Mesenchymal stem cell (in vitro differentiated cells and primary cell): ENCODE measurements around the gene ADARB2.

ENCODE experiments used
- DNase-seq: peaks from one replicate; pipeline ENCODE4 v3.0.0-alpha.2; 2013
- H2AFZ ChIP-seq: one replicate; pipeline ENCODE4 v1.6.1; 2013; ENCODE audit warnings: low read depth, mild to moderate bottlenecking, control low read depth, inconsistent platforms, low read length, moderate library complexity
- H2AK5ac ChIP-seq: 2 replicates; pipeline ENCODE4 v1.6.1; 2013; ENCODE audit warnings: low read length, moderate library complexity, mild to moderate bottlenecking, inconsistent platforms; ENCODE audit not compliant: severe bottlenecking
- H2BK120ac ChIP-seq: one replicate; pipeline ENCODE4 v1.6.1; 2013; ENCODE audit warnings: low read depth, mild to moderate bottlenecking, inconsistent platforms, low read length, moderate library complexity
- H2BK12ac ChIP-seq, 2 experiments: one replicate each; pipeline ENCODE4 v1.6.1; 2013; ENCODE audit warnings: inconsistent platforms in 2 of 2, low read length in 2 of 2, mild to moderate bottlenecking in 2 of 2, moderate library complexity in 2 of 2, control low read depth in 1 of 2
- H2BK15ac ChIP-seq: one replicate; pipeline ENCODE4 v1.6.1; 2013; ENCODE audit warnings: mild to moderate bottlenecking, low read depth, inconsistent platforms; ENCODE audit not compliant: poor library complexity, severe bottlenecking
- H2BK5ac ChIP-seq: 2 replicates; pipeline ENCODE4 v1.6.1; 2013; ENCODE audit warnings: low read depth, mild to moderate bottlenecking, low read length, control low read depth, inconsistent platforms; ENCODE audit not compliant: poor library complexity, severe bottlenecking
- H3K14ac ChIP-seq, 2 experiments: one replicate each; pipeline ENCODE4 v1.6.1; 2013; ENCODE audit warnings: inconsistent platforms in 2 of 2, low read length in 2 of 2, control low read depth in 1 of 2, mild to moderate bottlenecking in 1 of 2, moderate library complexity in 1 of 2
- H3K18ac ChIP-seq, 2 experiments: one replicate each; pipeline ENCODE4 v1.6.1; 2013; ENCODE audit warnings: inconsistent platforms in 2 of 2, low read length in 2 of 2, control low read depth in 1 of 2, low read depth in 1 of 2, mild to moderate bottlenecking in 1 of 2
- H3K23ac ChIP-seq, 2 experiments: one replicate each; pipeline ENCODE4 v1.6.1; 2013; ENCODE audit warnings: inconsistent platforms in 2 of 2, low read length in 2 of 2, mild to moderate bottlenecking in 2 of 2, moderate library complexity in 2 of 2, control low read depth in 1 of 2
- H3K27ac ChIP-seq: 2 replicates; pipeline ENCODE4 v1.5.1; 2013; ENCODE audit warnings: mild to moderate bottlenecking, moderate library complexity, low read length, control low read depth, inconsistent platforms; ENCODE audit not compliant: poor library complexity, severe bottlenecking
- H3K27me3 ChIP-seq, 2 experiments: 2 replicates each; pipeline versions ENCODE4 v1.6.1 to v1.7.0; 2013; ENCODE audit warnings: low read length in 2 of 2, mild to moderate bottlenecking in 2 of 2, moderate library complexity in 2 of 2, control low read depth in 1 of 2, inconsistent platforms in 1 of 2; ENCODE audit not compliant: control insufficient read depth in 1 of 2, insufficient read depth in 1 of 2
- H3K36me3 ChIP-seq, 2 experiments: 2 replicates each; pipeline versions ENCODE4 v1.6.1 to v1.7.0; 2013; ENCODE audit warnings: low read length in 2 of 2, control low read depth in 1 of 2, inconsistent platforms in 1 of 2, low read depth in 1 of 2, mild to moderate bottlenecking in 1 of 2; ENCODE audit not compliant: insufficient read depth in 2 of 2, control insufficient read depth in 1 of 2
- H3K4ac ChIP-seq, 2 experiments: one replicate each; pipeline ENCODE4 v1.6.1; 2013; ENCODE audit warnings: inconsistent platforms in 2 of 2, low read length in 2 of 2, mild to moderate bottlenecking in 2 of 2, moderate library complexity in 2 of 2, control low read depth in 1 of 2, low read depth in 1 of 2
- H3K4me1 ChIP-seq: 2 replicates; pipeline ENCODE4 v1.6.1; 2013; ENCODE audit warnings: low read depth, low read length, control low read depth; ENCODE audit not compliant: control insufficient read depth, insufficient read depth
- H3K4me2 ChIP-seq: 2 replicates; pipeline ENCODE4 v1.6.1; 2013; ENCODE audit warnings: low read length, mild to moderate bottlenecking, inconsistent platforms; ENCODE audit not compliant: poor library complexity, severe bottlenecking
- H3K4me3 ChIP-seq, 2 experiments: 2 replicates each; pipeline versions ENCODE4 v1.5.1 to v1.7.0; 2013; ENCODE audit warnings: low read length in 2 of 2, mild to moderate bottlenecking in 2 of 2, control low read depth in 1 of 2, low read depth in 1 of 2; ENCODE audit not compliant: insufficient read depth in 1 of 2
- H3K79me1 ChIP-seq: replicated peaks from 2 replicates; pipeline ENCODE4 v1.6.1; 2013; ENCODE audit warnings: mild to moderate bottlenecking, control low read depth, low read length, inconsistent platforms; ENCODE audit not compliant: poor library complexity, severe bottlenecking
- H3K9ac ChIP-seq: 2 replicates; pipeline ENCODE4 v1.7.0; 2013; ENCODE audit warnings: mild to moderate bottlenecking, low read length, moderate library complexity
- H3K9me3 ChIP-seq: 2 replicates; pipeline ENCODE4 v1.7.0; 2013; ENCODE audit warnings: mild to moderate bottlenecking, low read length; ENCODE audit not compliant: control insufficient read depth
- H4K8ac ChIP-seq: one replicate; pipeline ENCODE4 v1.6.1; 2013; ENCODE audit warnings: inconsistent platforms, mild to moderate bottlenecking, low read length, moderate library complexity
- H4K91ac ChIP-seq: one replicate; pipeline ENCODE4 v1.6.1; 2013; ENCODE audit warnings: mild to moderate bottlenecking, low read length, inconsistent platforms
- WGBS: methylation state at CpG from one replicate; pipeline ENCODE4 v1.1.7; 2013; ENCODE audit warnings: mixed read lengths; 5-methylcytosine and 5-hydroxymethylcytosine counted together

Gene ADARB2

GRCh38 chr10:1575481-1576244 is 161.7 kb downstream of the ADARB2 start:
- Histone ChIP-seq H2BK120ac (no peak overlapping the region), H3K4me2 (no peak overlapping the region), H3K9me3 (no peaks in the 10 kb centered on the region), H3K27me3 (no peaks in the 10 kb centered on the region), H3K14ac (no peak overlapping the region), H3K36me3 (no peaks in the 10 kb centered on the region), H4K91ac (no peak overlapping the region), H3K79me1 (no peaks in the 10 kb centered on the region), H2AFZ (no peak overlapping the region), H3K27ac (no peak overlapping the region), H2AK5ac (no peak overlapping the region), H3K9ac (no peak overlapping the region), H3K23ac (no peak overlapping the region), H3K4me1 (peaks cover 2% of the 10 kb centered on the region), H3K18ac (no peak overlapping the region), H3K4ac (no peak overlapping the region), H2BK12ac (no peak overlapping the region), H2BK5ac (no peak overlapping the region), H3K4me3 (no peak overlapping the region), H4K8ac (no peak overlapping the region), H2BK15ac (no peak overlapping the region)
- DNase-seq: no peak
- WGBS: 51% methylated on average over 10 of the region's 13 CpGs

GRCh38 chr10:1574719-1575118 is 162.6 kb downstream of the ADARB2 start:
- H3K36me3 ChIP-seq: no peaks in the 10 kb centered on the region
- H3K79me1 ChIP-seq: no peaks in the 10 kb centered on the region
- no peak overlapping the region for H4K91ac ChIP-seq
- H2BK120ac ChIP-seq: no peak overlapping the region
- H3K23ac ChIP-seq: no peak overlapping the region
- 70% methylated on average over 2 of the region's 2 CpGs for WGBS
- no peak overlapping the region for H3K4me3 ChIP-seq
- no peaks in the 10 kb centered on the region for H3K9me3 ChIP-seq
- no peaks in the 10 kb centered on the region for H3K27me3 ChIP-seq
- no peak for DNase-seq
- H2BK5ac ChIP-seq: no peak overlapping the region
- no peak overlapping the region for H3K9ac ChIP-seq
- H3K18ac ChIP-seq: no peak overlapping the region
- H2BK12ac ChIP-seq: no peak overlapping the region
- no peak overlapping the region for H3K27ac ChIP-seq
- no peak overlapping the region for H4K8ac ChIP-seq
- no peak overlapping the region for H2BK15ac ChIP-seq
- H2AFZ ChIP-seq: no peak overlapping the region
- no peak overlapping the region for H3K14ac ChIP-seq
- no peak overlapping the region for H3K4me2 ChIP-seq
- no peak overlapping the region for H3K4ac ChIP-seq
- H2AK5ac ChIP-seq: no peak overlapping the region
- H3K4me1 ChIP-seq: peaks cover 2% of the 10 kb centered on the region

DNA sequence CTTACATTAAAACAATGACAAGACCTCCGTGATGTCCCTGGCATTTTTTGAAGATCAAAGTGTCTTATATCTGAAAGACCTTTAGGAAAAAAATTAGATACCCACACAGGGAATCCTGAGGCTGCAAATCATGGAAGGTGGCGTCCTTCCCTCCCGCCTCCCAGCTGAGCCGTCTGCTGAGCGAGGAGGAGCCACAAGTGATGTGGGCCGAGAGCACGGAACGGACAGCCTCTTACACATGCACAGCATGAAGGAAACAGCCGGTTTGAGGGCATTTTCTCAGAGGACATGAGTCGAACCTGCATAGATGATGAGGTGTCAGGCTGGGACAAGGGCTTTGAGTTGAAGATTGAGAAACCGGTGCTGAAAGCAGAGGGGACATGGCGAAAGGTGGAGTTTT is 163.3 kb downstream of the ADARB2 start:
- Histone ChIP-seq H2AK5ac (no peak overlapping the region), H2BK15ac (no peak overlapping the region), H3K4me2 (no peak overlapping the region), H3K79me1 (no peaks in the 10 kb centered on the region), H4K91ac (no peak overlapping the region), H3K14ac (no peak overlapping the region), H3K18ac (no peak overlapping the region), H2BK12ac (no peak overlapping the region), H3K4ac (no peak overlapping the region), H3K4me3 (no peak overlapping the region), H3K27me3 (no peaks in the 10 kb centered on the region), H2AFZ (no peak overlapping the region), H2BK5ac (no peak overlapping the region), H3K9ac (no peak overlapping the region), H2BK120ac (no peak overlapping the region), H3K27ac (no peak overlapping the region), H3K9me3 (no peaks in the 10 kb centered on the region), H4K8ac (no peak overlapping the region), H3K36me3 (no peaks in the 10 kb centered on the region), H3K4me1 (peaks cover 2% of the 10 kb centered on the region), H3K23ac (no peak overlapping the region)
- WGBS: 85% methylated on average over 12 of the region's 12 CpGs
- DNase-seq: no peak

- no peak overlapping the region for H2AK5ac ChIP-seq
- H4K91ac ChIP-seq: no peak overlapping the region
- no peaks in the 10 kb centered on the region for H3K79me1 ChIP-seq
- no peak overlapping the region for H3K27ac ChIP-seq
- H3K36me3 ChIP-seq: no peaks in the 10 kb centered on the region
- no peak overlapping the region for H2BK15ac ChIP-seq
- H2BK5ac ChIP-seq: no peak overlapping the region
- no peak overlapping the region for H3K4ac ChIP-seq
- H2AFZ ChIP-seq: no peak overlapping the region
- H3K23ac ChIP-seq: no peak overlapping the region
- no peak overlapping the region for H4K8ac ChIP-seq
- H3K9ac ChIP-seq: no peak overlapping the region
- H3K27me3 ChIP-seq: no peaks in the 10 kb centered on the region
- no peak for DNase-seq
- no peak overlapping the region for H2BK120ac ChIP-seq
- no peak overlapping the region for H3K4me2 ChIP-seq
- no peaks in the 10 kb centered on the region for H3K9me3 ChIP-seq
- H2BK12ac ChIP-seq: no peak overlapping the region
- H3K18ac ChIP-seq: no peak overlapping the region
- H3K4me1 ChIP-seq: peaks cover 2% of the 10 kb centered on the region
- WGBS: 86% methylated on average over 14 of the region's 14 CpGs
- no peak overlapping the region for H3K4me3 ChIP-seq
- no peak overlapping the region for H3K14ac ChIP-seq
Observed at GRCh38 chr10:1573334-1573969, 163.9 kb downstream of the ADARB2 start.
